Thyroid gland (tissue), 4 donors: ENCODE data around the gene CELF5.

ENCODE experiments used
- CTCF ChIP-seq, 6 experiments: fragments of 200-600 bp in 3 of 6; fragments of 450-650 bp in 3 of 6; sonication (generic) in 3 of 6; IDR thresholded peaks; one replicate each; pipeline ENCODE4 v1.5.1; 2016 to 2019; ENCODE audit warnings: antibody characterized with exemption in 6 of 6, mild to moderate bottlenecking in 2 of 6, inconsistent platforms in 1 of 6, moderate library complexity in 1 of 6
- POLR2A ChIP-seq, 2 donors: fragments of 450-650 bp; IDR thresholded peaks; one replicate each; pipeline ENCODE4 v1.6.1; 2017; ENCODE audit warnings: antibody characterized with exemption in 2 of 2, mild to moderate bottlenecking in 2 of 2, moderate library complexity in 1 of 2

- TF ChIP-seq CTCF (IDR thresholded peaks at IDR 0.05) (no peak), POLR2A (IDR thresholded peaks at IDR 0.05) (no peak)
Measured at GRCh38 chr19:3336351-3336679, 111.9 kb downstream of the CELF5 start.
